Vagina (tissue), 2 donors: ENCODE data around the gene DNAH6.

Experiments used
- CTCF ChIP-seq, 3 experiments: fragments of 450-650 bp in 2 of 3; fragments of 200-600 bp in 1 of 3; sonication (generic) in 1 of 3; IDR thresholded peaks; one replicate each; pipeline ENCODE4 v1.5.1; 2017 to 2019; ENCODE audit warnings: antibody characterized with exemption in 3 of 3, mild to moderate bottlenecking in 2 of 3, moderate library complexity in 2 of 3
- POLR2A ChIP-seq, 2 donors: fragments of 450-650 bp; IDR thresholded peaks; one replicate each; pipeline ENCODE4 v1.6.1; 2017; ENCODE audit warnings: antibody characterized with exemption in 2 of 2, mild to moderate bottlenecking in 2 of 2, moderate library complexity in 2 of 2
- POLR2AphosphoS5 ChIP-seq, 2 donors: sonication (generic); formaldehyde crosslinking; IDR thresholded peaks; one replicate each; pipeline ENCODE4 v1.9.0; 2017; ENCODE audit warnings: antibody characterized with exemption in 2 of 2, mild to moderate bottlenecking in 2 of 2, low read depth in 1 of 2; ENCODE audit not compliant: insufficient read depth in 1 of 2

- TF ChIP-seq POLR2A (IDR thresholded peaks at IDR 0.05) (no peak), CTCF (IDR thresholded peaks at IDR 0.05) (no peak), POLR2AphosphoS5 (IDR thresholded peaks at IDR 0.05; ENCODE audit: insufficient read depth in 1 of 2, low read depth in 1 of 2) (no peak)
Measured at GRCh38 chr2:84497285-84497684, 19.0 kb upstream of the DNAH6 start.
